Tibial artery (tissue), 4 donors: Measurements from ENCODE around the gene IGFLR1.

Source experiments
- DNase-seq, 2 donors: peaks; one replicate each; pipeline ENCODE4 v3.0.0-alpha.2; 2019
- H3K27ac ChIP-seq, 2 donors: fragments of 200-600 bp; sonication (generic) in 1 of 2; 1 replicate in 1 of 2; 2 replicates in 1 of 2; pipeline ENCODE4 v1.5.1; 2018 to 2019; ENCODE audit warnings: mild to moderate bottlenecking in 1 of 2
- H3K27me3 ChIP-seq, 2 donors: fragments of 200-600 bp; sonication (generic) in 1 of 2; one replicate each; pipeline versions ENCODE4 v1.5.1 to v1.6.0; 2016 to 2019
- H3K36me3 ChIP-seq, 3 donors: fragments of 200-600 bp; sonication (generic) in 2 of 3; one replicate each; pipeline ENCODE4 v1.5.1; 2016 to 2019; ENCODE audit warnings: mild to moderate bottlenecking in 2 of 3
- H3K4me1 ChIP-seq, 4 donors: fragments of 200-600 bp; sonication (generic) in 2 of 4; 1 replicate in 3 of 4; 2 replicates in 1 of 4; pipeline ENCODE4 v1.5.1; 2016 to 2019
- H3K4me3 ChIP-seq, 2 donors: fragments of 200-600 bp; sonication (generic) in 1 of 2; 1 replicate in 1 of 2; 2 replicates in 1 of 2; pipeline ENCODE4 v1.5.1; 2018 to 2019; ENCODE audit warnings: mild to moderate bottlenecking in 2 of 2
- H3K9me3 ChIP-seq, 3 donors: fragments of 200-600 bp; sonication (generic) in 1 of 3; one replicate each; pipeline ENCODE4 v1.5.1; 2016 to 2019
- CTCF ChIP-seq, 2 experiments: fragments of 200-600 bp in 1 of 2; fragments of 450-650 bp in 1 of 2; IDR thresholded peaks; one replicate each; pipeline ENCODE4 v1.5.1; 2017 to 2019; ENCODE audit warnings: antibody characterized with exemption in 2 of 2, mild to moderate bottlenecking in 1 of 2, moderate library complexity in 1 of 2
- intact Hi-C: fragments of 100-400 bp; cut with DNase I; formaldehyde crosslinking; loops from one replicate; pipeline ENCODE4 v1.15.0; 2023; ENCODE audit warnings: low total_unique reads

The IGFLR1 gene

GRCh38 chr19:35715981-35716800, 26.1 kb downstream of the IGFLR1 start:
- intact Hi-C loops: loop anchor here (2.0 to 10.0 kb wide), 4 partner anchors 23 to 591 kb away; partner anchors contain the start of genes HSPB6, PROSER3 and TMEM147
- peak; percentile 42 to 82 for DNase-seq
- peak overlapping the region; percentile 64 to 95 for H3K4me3 ChIP-seq
- TF ChIP-seq CTCF (IDR thresholded peaks at IDR 0.05): no peak
- H3K27ac ChIP-seq: peak overlapping the region; percentile 86
- peaks cover 0 to 32% (median 24%) of the 10 kb centered on the region in 4 donors for H3K4me1 ChIP-seq
- H3K27me3 ChIP-seq: no peaks in the 10 kb centered on the region
- H3K36me3 ChIP-seq: peaks cover under 1 to 19% (median 9%) of the 10 kb centered on the region in 3 donors
- H3K9me3 ChIP-seq: no peaks in the 10 kb centered on the region

GRCh38 chr19:35715355-35715809, 26.9 kb downstream of the IGFLR1 start:
- Histone ChIP-seq H3K9me3 (no peaks in the 10 kb centered on the region), H3K36me3 (peaks cover 0 to 11% (median 1%) of the 10 kb centered on the region in 3 donors), H3K4me3 (peak overlapping the region in 1 of 2 donors; percentile 64), H3K4me1 (peaks cover 0 to 32% (median 24%) of the 10 kb centered on the region in 4 donors), H3K27me3 (no peaks in the 10 kb centered on the region), H3K27ac (peak overlapping the region; percentile 86)
- DNase-seq: no peak
- no peak for TF ChIP-seq CTCF (IDR thresholded peaks at IDR 0.05)
- intact Hi-C loops: loop anchor here (5.0 to 10.0 kb wide), 3 partner anchors 42 to 591 kb away; partner anchors contain the start of genes HSPB6, PROSER3 and TMEM147

GRCh38 chr19:35714601-35715354, 27.5 kb downstream of the IGFLR1 start:
- Histone ChIP-seq H3K27ac (no peak overlapping the region), H3K9me3 (no peaks in the 10 kb centered on the region), H3K4me3 (no peak overlapping the region), H3K4me1 (peaks cover 0 to 29% (median 22%) of the 10 kb centered on the region in 4 donors), H3K36me3 (peaks cover 0 to 5% (median 0%) of the 10 kb centered on the region in 3 donors), H3K27me3 (no peaks in the 10 kb centered on the region)
- intact Hi-C loops: loop anchor here (5.0 to 10.0 kb wide), 3 partner anchors 43 to 590 kb away; partner anchors contain the start of genes HSPB6, PROSER3 and TMEM147
- no peak for TF ChIP-seq CTCF (IDR thresholded peaks at IDR 0.05)
- DNase-seq: no peak

GRCh38 chr19:35713904-35714495, 28.3 kb downstream of the IGFLR1 start:
- H3K4me1 ChIP-seq: peaks cover 0 to 21% (median 14%) of the 10 kb centered on the region in 4 donors
- H3K27ac ChIP-seq: no peak overlapping the region
- no peak overlapping the region for H3K4me3 ChIP-seq
- TF ChIP-seq CTCF (IDR thresholded peaks at IDR 0.05): no peak
- H3K36me3 ChIP-seq: no peaks in the 10 kb centered on the region
- no peaks in the 10 kb centered on the region for H3K9me3 ChIP-seq
- H3K27me3 ChIP-seq: no peaks in the 10 kb centered on the region
- no peak for DNase-seq
- intact Hi-C loops: loop anchor here (10.0 kb wide), 1 partner anchor 589 kb away; no protein-coding TSS in a partner anchor

- no peak overlapping the region for H3K4me3 ChIP-seq
- H3K4me1 ChIP-seq: peaks cover 0 to 16% (median 9%) of the 10 kb centered on the region in 4 donors
- no peak for DNase-seq
- H3K36me3 ChIP-seq: no peaks in the 10 kb centered on the region
- H3K9me3 ChIP-seq: no peaks in the 10 kb centered on the region
- H3K27me3 ChIP-seq: no peaks in the 10 kb centered on the region
- no peak for TF ChIP-seq CTCF (IDR thresholded peaks at IDR 0.05)
- H3K27ac ChIP-seq: no peak overlapping the region
- intact Hi-C loops: loop anchor here (10.0 kb wide), 1 partner anchor 589 kb away; no protein-coding TSS in a partner anchor
These were observed 28.8 kb downstream of the IGFLR1 start for GRCh38 chr19:35713506-35713850.
